ENCODE data around the gene RIMBP2.

- TF ChIP-seq EZH2 (IDR thresholded peaks at IDR 0.05; ENCODE audit: low read length) (no peak), CTCF (optimal IDR thresholded peaks at IDR 0.05 in 1 of 3, IDR thresholded peaks at IDR 0.05 in 1 of 3, conservative IDR thresholded peaks at IDR 0.05 in 1 of 3; ENCODE audit: extremely low read depth in 1 of 3, insufficient read depth in 2 of 3, low read length in 3 of 3) (no peak)
These were observed 143.5 kb downstream of the RIMBP2 start for GRCh38 chr12:130572553-130572952.
